Sigmoid colon (tissue), 7 donors: ENCODE results near the gene MEF2B. TPM values are rescaled to one million over a fixed set of nuclear protein-coding genes. Genes with fewer than 3 reads are reported as not detected.

Experiments used
- DNase-seq: peaks from one replicate; pipeline ENCODE4 v3.0.0-alpha.2; 2019
- H3K27ac ChIP-seq, 4 donors: fragments of 200-600 bp; sonication (generic); one replicate each; pipeline ENCODE4 v1.5.1; 2016 to 2019; ENCODE audit warnings: mild to moderate bottlenecking in 1 of 4
- H3K27me3 ChIP-seq, 3 donors: fragments of 200-600 bp; sonication (generic); one replicate each; pipeline ENCODE4 v1.5.1; 2019; ENCODE audit warnings: mild to moderate bottlenecking in 1 of 3
- H3K36me3 ChIP-seq, 4 donors: fragments of 200-600 bp; sonication (generic); one replicate each; pipeline ENCODE4 v1.5.1; 2016 to 2019
- H3K4me1 ChIP-seq, 4 donors: fragments of 200-600 bp; sonication (generic); one replicate each; pipeline ENCODE4 v1.5.1; 2017 to 2019
- H3K4me3 ChIP-seq, 4 donors: fragments of 200-600 bp; sonication (generic); one replicate each; pipeline ENCODE4 v1.5.1; 2017 to 2019; ENCODE audit warnings: mild to moderate bottlenecking in 2 of 4, moderate library complexity in 1 of 4
- H3K9me3 ChIP-seq, 4 donors: fragments of 200-600 bp in 3 of 4; sonication (generic) in 3 of 4; one replicate each; pipeline versions ENCODE4 v1.5.1 to v1.6.1; 2013 to 2019
- CTCF ChIP-seq, 4 experiments: fragments of 450-650 bp in 3 of 4; fragments of 200-600 bp in 1 of 4; IDR thresholded peaks; one replicate each; pipeline ENCODE4 v1.5.1; 2016 to 2019; ENCODE audit warnings: antibody characterized with exemption in 4 of 4, mild to moderate bottlenecking in 3 of 4, moderate library complexity in 2 of 4
- EP300 ChIP-seq, 4 donors: sonication (generic); formaldehyde crosslinking; IDR thresholded peaks; one replicate each; pipeline ENCODE4 v1.6.1; 2017; ENCODE audit warnings: antibody characterized with exemption in 4 of 4
- POLR2A ChIP-seq, 2 donors: fragments of 450-650 bp; IDR thresholded peaks; one replicate each; pipeline ENCODE4 v1.6.1; 2016; ENCODE audit warnings: antibody characterized with exemption in 2 of 2, mild to moderate bottlenecking in 2 of 2, moderate library complexity in 2 of 2
- POLR2AphosphoS5 ChIP-seq, 4 donors: sonication (generic); formaldehyde crosslinking; IDR thresholded peaks; one replicate each; pipeline ENCODE4 v1.6.1; 2017; ENCODE audit warnings: antibody characterized with exemption in 4 of 4
- WGBS, 2 donors: extraction: QIAGEN DNeasy Blood & Tissue Kit; methylation state at CpG; one replicate each; pipeline ENCODE4 v1.1.7; 2013; 5-methylcytosine and 5-hydroxymethylcytosine counted together
- intact Hi-C: fragments of 100-400 bp; cut with DNase I; formaldehyde crosslinking; loops from one replicate; pipeline ENCODE4 v1.15.1; 2023
- polyA plus RNA-seq, 3 donors: library from polyadenylated mRNA; stranded (reverse); fragments of 200-250 nt; gene quantifications; one replicate each; pipeline ENCODE4 v1.2.3, GENCODE V29; 2013
- total RNA-seq, 4 donors: library from RNA; depleted of rRNA; stranded (reverse); fragments of >200 nt; gene quantifications; one replicate each; pipeline ENCODE4 v1.1.0, GENCODE V29; 2016
- donor health status: healthy with polysubstance abuse.
- donor health status: Bipolar disorder and iron deficiency.
- donor health status: healthy.

MEF2B gene
- total and polyA plus RNA-seq, 7 donors: 2.2 TPM; not detected in 6

- H3K4me1 ChIP-seq: peaks cover 0 to 11% (median 10%) of the 10 kb centered on the region in 4 donors
- intact Hi-C loops: no loop called here
- peaks cover 0 to 23% (median 13%) of the 10 kb centered on the region in 3 donors for H3K27me3 ChIP-seq
- WGBS, 2 donors: 82 to 83% methylated on average over 3 of the region's 3 CpGs
- no peak for DNase-seq
- H3K36me3 ChIP-seq: no peaks in the 10 kb centered on the region
- no peak for TF ChIP-seq POLR2AphosphoS5 (IDR thresholded peaks at IDR 0.05)
- no peak for TF ChIP-seq POLR2A (IDR thresholded peaks at IDR 0.05)
- TF ChIP-seq CTCF (IDR thresholded peaks at IDR 0.05): no peak
- TF ChIP-seq EP300 (IDR thresholded peaks at IDR 0.05): no peak
- no peak overlapping the region for H3K27ac ChIP-seq
- no peaks in the 10 kb centered on the region for H3K9me3 ChIP-seq
- H3K4me3 ChIP-seq: no peak overlapping the region
Measured at GRCh38 chr19:19167612-19168011, 2.5 kb downstream of the MEF2B start.

- no peak for DNase-seq
- intact Hi-C loops: no loop called here
- H3K4me3 ChIP-seq: no peak overlapping the region
- peaks cover 0 to 10% (median 5%) of the 10 kb centered on the region in 3 donors for H3K27me3 ChIP-seq
- TF ChIP-seq EP300 (IDR thresholded peaks at IDR 0.05) (no peak), CTCF (IDR thresholded peaks at IDR 0.05) (no peak), POLR2A (IDR thresholded peaks at IDR 0.05) (no peak), POLR2AphosphoS5 (IDR thresholded peaks at IDR 0.05) (no peak)
- peaks cover 0 to 9% (median 7%) of the 10 kb centered on the region in 4 donors for H3K4me1 ChIP-seq
- no peaks in the 10 kb centered on the region for H3K9me3 ChIP-seq
- 97% methylated on average over 1 of the region's 1 CpG for WGBS, 2 donors
- no peaks in the 10 kb centered on the region for H3K36me3 ChIP-seq
- no peak overlapping the region for H3K27ac ChIP-seq
Measured at GRCh38 chr19:19165396-19165795, 4.7 kb downstream of the MEF2B start.

- Histone ChIP-seq H3K4me3 (no peak overlapping the region), H3K4me1 (no peaks in the 10 kb centered on the region), H3K27me3 (no peaks in the 10 kb centered on the region), H3K27ac (no peak overlapping the region), H3K36me3 (no peaks in the 10 kb centered on the region), H3K9me3 (no peaks in the 10 kb centered on the region)
- DNase-seq: no peak
- no peak for TF ChIP-seq POLR2AphosphoS5 (IDR thresholded peaks at IDR 0.05)
- TF ChIP-seq POLR2A (IDR thresholded peaks at IDR 0.05): no peak
- TF ChIP-seq EP300 (IDR thresholded peaks at IDR 0.05): no peak
- intact Hi-C loops: no loop called here
- WGBS, 2 donors: 93% methylated on average over 7 of the region's 7 CpGs
Measured at GRCh38 chr19:19162495-19162894, 7.6 kb downstream of the MEF2B start.

GRCh38 chr19:19160461-19161035 is 9.5 kb downstream of the MEF2B start:
- Histone ChIP-seq H3K9me3 (no peaks in the 10 kb centered on the region), H3K4me3 (no peak overlapping the region), H3K27ac (no peak overlapping the region), H3K27me3 (no peaks in the 10 kb centered on the region), H3K36me3 (peaks cover 0 to 11% (median 0%) of the 10 kb centered on the region in 4 donors), H3K4me1 (no peaks in the 10 kb centered on the region)
- 50 to 86% methylated on average over 26 of the region's 26 CpGs for WGBS, 2 donors
- intact Hi-C loops: no loop called here
- TF ChIP-seq POLR2A (IDR thresholded peaks at IDR 0.05): no peak
- no peak for TF ChIP-seq POLR2AphosphoS5 (IDR thresholded peaks at IDR 0.05)
- no peak for TF ChIP-seq CTCF (IDR thresholded peaks at IDR 0.05)
- TF ChIP-seq EP300 (IDR thresholded peaks at IDR 0.05): no peak
- DNase-seq: no peak

- Histone ChIP-seq H3K4me3 (no peak overlapping the region), H3K36me3 (peaks cover 0 to 11% (median 0%) of the 10 kb centered on the region in 4 donors), H3K27me3 (no peaks in the 10 kb centered on the region), H3K9me3 (no peaks in the 10 kb centered on the region), H3K27ac (no peak overlapping the region), H3K4me1 (no peaks in the 10 kb centered on the region)
- intact Hi-C loops: no loop called here
- WGBS, 2 donors: 90 to 96% methylated on average over 4 of the region's 4 CpGs
- TF ChIP-seq CTCF (IDR thresholded peaks at IDR 0.05): no peak
- no peak for TF ChIP-seq EP300 (IDR thresholded peaks at IDR 0.05)
- no peak for TF ChIP-seq POLR2A (IDR thresholded peaks at IDR 0.05)
- TF ChIP-seq POLR2AphosphoS5 (IDR thresholded peaks at IDR 0.05): no peak
- DNase-seq: no peak
Measured at GRCh38 chr19:19159534-19159933, 10.5 kb downstream of the MEF2B start.
